GM18873 (cell line): ENCODE data around the gene ADCY10.

Source experiments
- ATAC-seq: cut with Tn5 transposase; IDR thresholded peaks from one replicate; pipeline ENCODE4 v1.9.1; 2021; ENCODE audit warnings: mild to moderate bottlenecking, moderate library complexity, moderate number of reproducible peaks; ENCODE audit not compliant: unreplicated experiment, low FRiP score

Gene ADCY10

DNA sequence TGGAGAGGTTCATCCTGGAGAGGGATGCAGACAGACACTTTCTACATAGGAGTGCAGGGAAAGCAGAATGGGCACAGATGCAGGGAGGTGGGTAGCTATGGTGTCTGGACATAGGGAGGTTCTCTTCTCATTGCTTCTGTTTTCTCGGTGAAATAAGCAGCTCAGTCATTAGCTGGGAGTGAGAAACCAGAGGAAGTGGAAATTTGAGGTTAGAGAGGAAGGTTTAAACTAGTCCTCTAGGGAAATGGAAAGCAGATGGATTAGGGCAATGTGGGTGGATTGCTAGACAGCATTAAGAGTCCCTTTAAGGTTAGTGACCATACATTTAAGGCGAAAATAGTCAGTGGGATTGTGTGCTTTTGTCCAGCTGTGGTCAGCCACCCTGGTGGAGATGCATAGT lies 152.5 kb downstream of the ADCY10 start:
- no peak for ATAC-seq
